ENCODE data around the gene KCND3.

KCND3 gene

DNA sequence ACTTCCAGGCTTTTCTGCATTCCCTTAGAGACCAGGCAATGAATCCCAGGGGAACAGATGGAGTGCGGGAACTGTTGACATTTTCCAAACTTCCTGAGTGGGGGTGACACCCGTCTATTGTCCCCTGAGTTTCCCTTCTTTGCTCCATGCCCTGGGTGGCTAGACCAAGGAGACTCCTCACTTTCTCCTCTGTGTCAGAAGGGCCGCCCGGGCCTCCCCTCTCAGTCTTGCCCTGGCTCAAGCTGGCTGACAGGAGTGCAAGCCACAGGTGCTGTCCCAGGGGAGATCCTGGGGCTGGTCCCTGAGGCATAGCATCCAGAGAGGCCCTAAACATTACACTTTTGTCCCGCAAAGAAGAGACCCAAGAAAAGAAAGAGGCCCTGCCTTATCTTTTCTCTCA lies 170.9 kb downstream of the KCND3 start:
- FAIRE-seq: no peak
- TF ChIP-seq POLR2A (IDR thresholded peaks at IDR 0.05; ENCODE audit: low read depth, low read length) (no peak), TAF1 (IDR thresholded peaks at IDR 0.05; ENCODE audit: borderline replicate concordance, low read depth, low read length) (no peak)
- no peak for DNase-seq (ENCODE audit: insufficient read length)

GRCh38 chr1:111818081-111818480 lies 171.4 kb downstream of the KCND3 start:
- no peak for FAIRE-seq
- no peak for DNase-seq (ENCODE audit: insufficient read length)
- TF ChIP-seq TAF1 (IDR thresholded peaks at IDR 0.05; ENCODE audit: borderline replicate concordance, low read depth, low read length) (no peak), POLR2A (IDR thresholded peaks at IDR 0.05; ENCODE audit: low read depth, low read length) (no peak), POLR2AphosphoS5 (IDR thresholded peaks at IDR 0.05; ENCODE audit: low read depth, low read length) (no peak)

- TF ChIP-seq TAF1 (IDR thresholded peaks at IDR 0.05; ENCODE audit: borderline replicate concordance, low read depth, low read length): no peak
- no peak for TF ChIP-seq POLR2AphosphoS5 (IDR thresholded peaks at IDR 0.05; ENCODE audit: low read depth, low read length)
- TF ChIP-seq POLR2A (IDR thresholded peaks at IDR 0.05; ENCODE audit: low read depth, low read length): no peak
- FAIRE-seq: no peak
- no peak for DNase-seq (ENCODE audit: insufficient read length)
Observed at GRCh38 chr1:111814642-111815041, 174.8 kb downstream of the KCND3 start.

DNA sequence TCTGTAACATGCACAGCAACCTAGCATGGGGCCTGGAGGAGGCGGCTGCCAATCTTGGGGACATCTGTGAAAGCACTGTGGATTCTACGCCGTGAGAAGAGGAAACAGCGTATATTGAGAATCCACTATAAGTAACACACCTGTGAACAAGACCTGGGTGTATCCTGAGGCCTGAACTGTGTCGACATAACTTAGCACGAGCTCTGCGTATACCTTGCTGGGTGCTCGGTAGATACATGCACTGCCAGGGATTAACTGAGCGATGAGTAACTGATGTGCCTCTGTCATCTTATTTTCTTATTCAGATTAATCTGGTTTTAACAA lies 175.2 kb downstream of the KCND3 start:
- TF ChIP-seq TAF1 (IDR thresholded peaks at IDR 0.05; ENCODE audit: borderline replicate concordance, low read depth, low read length): no peak
- TF ChIP-seq POLR2AphosphoS5 (IDR thresholded peaks at IDR 0.05; ENCODE audit: low read depth, low read length): no peak
- TF ChIP-seq POLR2A (IDR thresholded peaks at IDR 0.05; ENCODE audit: low read depth, low read length): no peak
- DNase-seq (ENCODE audit: insufficient read length) (no peak), FAIRE-seq (no peak)

DNA sequence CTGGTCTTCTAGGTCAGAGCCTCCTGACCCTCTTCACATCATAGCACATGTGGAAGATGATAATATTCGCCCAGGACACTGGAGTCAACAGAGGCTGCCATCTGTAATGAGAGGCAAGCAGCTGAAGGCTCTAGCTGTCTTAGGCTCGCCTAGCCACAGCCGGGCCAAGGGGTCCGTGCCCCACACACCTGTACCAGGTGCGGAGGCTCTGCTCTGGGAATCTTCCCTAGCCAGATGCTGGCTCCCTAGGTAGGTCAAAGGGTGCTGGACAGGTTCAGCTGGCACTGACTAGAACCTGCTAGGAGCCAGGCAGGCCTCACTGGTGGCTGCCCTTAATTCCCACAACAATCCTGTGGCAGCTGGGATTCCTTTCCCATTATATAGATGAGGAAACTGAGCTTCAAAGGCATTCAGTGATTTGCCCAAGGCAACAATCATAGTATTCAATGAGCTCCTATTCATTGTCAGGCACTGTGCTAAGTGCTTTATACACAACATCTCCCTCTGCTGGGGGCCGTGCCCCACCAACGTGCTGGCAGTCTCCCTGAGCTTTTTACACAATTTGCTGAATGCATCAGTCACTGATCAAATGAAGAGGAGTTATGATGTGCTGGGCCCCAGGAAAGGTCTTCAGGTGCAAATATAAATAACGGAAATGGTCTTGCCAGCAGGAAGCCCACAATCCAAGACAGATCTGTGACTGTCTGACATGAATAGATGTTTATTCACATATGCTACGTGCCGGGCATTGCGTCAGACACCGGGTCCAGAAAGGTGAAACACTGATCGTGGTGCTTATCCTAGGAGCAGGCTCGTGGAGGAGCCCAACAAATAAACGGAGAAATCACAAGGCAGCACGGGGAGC lies 175.8 kb downstream of the KCND3 start:
- DNase-seq (ENCODE audit: insufficient read length) (no peak), FAIRE-seq (peak; percentile 42)
- TF ChIP-seq POLR2AphosphoS5 (IDR thresholded peaks at IDR 0.05; ENCODE audit: low read depth, low read length) (no peak), POLR2A (IDR thresholded peaks at IDR 0.05; ENCODE audit: low read depth, low read length) (no peak), TAF1 (IDR thresholded peaks at IDR 0.05; ENCODE audit: borderline replicate concordance, low read depth, low read length) (no peak)

DNA sequence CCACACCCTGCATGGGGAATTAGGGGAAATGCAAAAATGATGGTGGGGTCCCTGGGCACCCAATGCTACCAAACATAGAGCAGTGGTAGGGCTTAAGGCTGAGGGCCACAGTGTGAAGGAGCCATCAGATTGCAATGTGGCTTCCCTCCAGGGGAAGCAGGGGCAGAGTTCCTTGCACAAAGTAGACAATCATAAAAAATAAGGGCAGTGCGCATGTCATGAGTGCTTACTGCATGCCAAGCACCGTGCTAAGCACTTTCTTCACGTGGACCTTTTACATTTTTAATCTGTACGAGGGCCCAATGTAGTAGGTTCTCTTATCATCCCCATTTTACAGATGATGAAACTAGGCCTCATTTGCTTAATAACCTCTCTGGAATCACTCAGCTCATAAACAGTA lies 177.2 kb downstream of the KCND3 start:
- FAIRE-seq (no peak), DNase-seq (ENCODE audit: insufficient read length) (no peak)
- TF ChIP-seq POLR2AphosphoS5 (IDR thresholded peaks at IDR 0.05; ENCODE audit: low read depth, low read length) (no peak), TAF1 (IDR thresholded peaks at IDR 0.05; ENCODE audit: borderline replicate concordance, low read depth, low read length) (no peak), POLR2A (IDR thresholded peaks at IDR 0.05; ENCODE audit: low read depth, low read length) (no peak)

DNA sequence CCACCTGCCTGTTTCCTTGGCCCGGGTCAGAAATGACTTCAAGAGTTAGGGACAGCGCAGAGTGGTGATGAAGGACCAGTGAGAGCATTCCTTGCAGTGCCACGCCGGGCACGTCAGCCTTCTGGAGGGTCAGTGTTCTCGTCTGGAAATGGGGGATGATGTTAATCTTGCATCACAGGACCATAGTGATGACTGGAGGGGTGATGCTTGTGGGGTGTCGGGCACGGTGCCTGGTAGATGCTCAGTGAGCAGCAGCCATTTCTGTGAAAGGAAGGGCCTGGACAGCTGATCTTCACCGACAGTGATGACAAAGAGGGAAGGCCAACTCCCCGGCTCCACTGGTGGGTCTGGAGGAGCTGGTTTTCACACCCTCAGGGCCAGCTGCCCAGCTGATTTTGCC lies 177.6 kb downstream of the KCND3 start:
- DNase-seq (ENCODE audit: insufficient read length) (no peak), FAIRE-seq (no peak)
- TF ChIP-seq POLR2AphosphoS5 (IDR thresholded peaks at IDR 0.05; ENCODE audit: low read depth, low read length) (no peak), POLR2A (IDR thresholded peaks at IDR 0.05; ENCODE audit: low read depth, low read length) (no peak)

DNA sequence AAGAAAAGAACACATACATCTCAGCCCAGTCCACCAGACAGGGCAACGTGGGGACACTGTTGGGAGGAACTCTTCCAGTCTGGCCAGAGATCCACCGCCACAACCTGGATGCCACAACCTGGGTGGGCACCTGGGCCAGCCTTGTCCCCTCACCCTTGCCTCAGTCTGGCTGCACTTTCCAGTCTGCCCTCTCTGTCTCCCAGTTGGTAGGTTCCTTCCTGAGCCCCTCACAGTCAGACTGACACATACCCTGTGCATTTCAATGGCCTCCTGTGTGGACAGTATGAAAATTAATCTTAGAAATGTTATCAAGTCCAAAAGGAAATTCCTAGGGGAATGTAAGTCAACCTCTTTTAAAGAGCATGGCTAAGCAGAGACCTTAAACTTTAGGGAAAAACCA lies 184.2 kb downstream of the KCND3 start:
- TF ChIP-seq TAF1 (IDR thresholded peaks at IDR 0.05; ENCODE audit: borderline replicate concordance, low read depth, low read length): no peak
- no peak for TF ChIP-seq POLR2AphosphoS5 (IDR thresholded peaks at IDR 0.05; ENCODE audit: low read depth, low read length)
- TF ChIP-seq POLR2A (IDR thresholded peaks at IDR 0.05; ENCODE audit: low read depth, low read length): no peak
- DNase-seq (ENCODE audit: insufficient read length): no peak
- FAIRE-seq: no peak

GRCh38 chr1:111804776-111805175 lies 184.7 kb downstream of the KCND3 start:
- no peak for TF ChIP-seq POLR2A (IDR thresholded peaks at IDR 0.05; ENCODE audit: low read depth, low read length)
- no peak for TF ChIP-seq TAF1 (IDR thresholded peaks at IDR 0.05; ENCODE audit: borderline replicate concordance, low read depth, low read length)
- TF ChIP-seq POLR2AphosphoS5 (IDR thresholded peaks at IDR 0.05; ENCODE audit: low read depth, low read length): no peak
- DNase-seq (ENCODE audit: insufficient read length) (no peak), FAIRE-seq (no peak)

DNA sequence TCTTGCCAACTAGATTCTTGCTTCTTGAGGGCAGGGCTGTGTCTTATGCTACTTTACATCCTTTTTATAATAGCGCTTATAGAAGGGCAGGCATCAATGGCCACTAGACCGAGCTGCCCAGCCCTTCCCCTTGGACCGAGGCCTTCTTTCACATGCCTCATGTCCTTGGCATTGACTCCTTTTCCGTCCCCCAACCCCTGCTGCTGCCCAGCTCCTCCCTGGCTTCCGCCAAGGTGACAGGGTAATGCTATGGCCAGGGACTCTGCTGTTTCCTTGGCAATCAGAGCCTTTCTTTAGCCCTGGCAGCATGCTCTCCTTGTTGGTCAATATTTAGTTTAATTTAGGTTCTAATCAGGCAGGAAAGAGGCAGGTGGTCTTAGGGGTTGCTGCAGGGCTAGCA lies 185.5 kb downstream of the KCND3 start:
- DNase-seq (ENCODE audit: insufficient read length): no peak
- TF ChIP-seq POLR2A (IDR thresholded peaks at IDR 0.05; ENCODE audit: low read depth, low read length) (no peak), TAF1 (IDR thresholded peaks at IDR 0.05; ENCODE audit: borderline replicate concordance, low read depth, low read length) (no peak), POLR2AphosphoS5 (IDR thresholded peaks at IDR 0.05; ENCODE audit: low read depth, low read length) (no peak)
- FAIRE-seq: no peak

DNA sequence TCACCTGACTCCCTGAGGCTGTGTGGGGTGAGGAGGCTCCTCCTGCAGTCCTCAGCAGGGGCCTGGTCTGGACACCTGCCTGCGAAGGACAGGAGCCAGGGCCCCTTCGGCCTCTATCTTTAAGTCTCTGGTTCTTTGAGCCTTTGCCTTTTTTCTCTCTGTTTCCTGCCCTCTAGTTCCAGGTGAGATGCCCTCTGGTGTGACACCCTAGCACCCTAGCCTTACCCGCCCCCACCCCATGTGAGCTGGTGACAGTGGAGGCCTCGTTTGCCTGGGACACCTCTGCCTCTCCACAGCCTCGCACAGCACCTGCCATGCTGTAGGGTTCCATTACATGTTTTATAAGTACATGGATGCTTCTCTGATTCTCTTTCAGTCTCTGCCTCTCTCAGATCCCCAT lies 186.5 kb downstream of the KCND3 start:
- TF ChIP-seq POLR2AphosphoS5 (IDR thresholded peaks at IDR 0.05; ENCODE audit: low read depth, low read length) (no peak), TAF1 (IDR thresholded peaks at IDR 0.05; ENCODE audit: borderline replicate concordance, low read depth, low read length) (no peak), POLR2A (IDR thresholded peaks at IDR 0.05; ENCODE audit: low read depth, low read length) (no peak)
- no peak for FAIRE-seq
- no peak for DNase-seq (ENCODE audit: insufficient read length)

GRCh38 chr1:111802110-111802509 lies 187.4 kb downstream of the KCND3 start:
- DNase-seq (ENCODE audit: insufficient read length): no peak
- FAIRE-seq: no peak
- TF ChIP-seq POLR2A (IDR thresholded peaks at IDR 0.05; ENCODE audit: low read depth, low read length) (no peak), POLR2AphosphoS5 (IDR thresholded peaks at IDR 0.05; ENCODE audit: low read depth, low read length) (no peak), TAF1 (IDR thresholded peaks at IDR 0.05; ENCODE audit: borderline replicate concordance, low read depth, low read length) (no peak)

Measured in GM12892 (cell line).